IMR-90 (cell line): ENCODE data around the gene TNFAIP8. TPM values are rescaled to one million over a fixed set of nuclear protein-coding genes. Genes with fewer than 3 reads are reported as not detected.

Source experiments
- ATAC-seq: fragments of 200-7000 bp; cut with Tn5 transposase; 2 replicates; pipeline ENCODE4 v1.9.1; 2020; ENCODE audit warnings: low read depth, mild to moderate bottlenecking, moderate library complexity
- BruUV-seq: library from RNA; stranded (reverse); fragments of 400-500 nt; replicated peaks from 2 replicates; lab custom pipeline; 2021; lab: Mats Ljungman, UMichigan
- CTCF ChIA-PET: fragments of 300-600 bp; formaldehyde crosslinking; extraction: SDS; loops from one replicate; lab custom pipeline; 2021; ENCODE audit warnings: antibody characterized with exemption; lab: Yijun Ruan, JAX
- POLR2A ChIA-PET: fragments of 300-600 bp; sonication (Branson Sonifier 250); formaldehyde crosslinking; loops from one replicate; lab custom pipeline; 2022; ENCODE audit warnings: antibody characterized with exemption; ENCODE audit not compliant: unreplicated experiment; lab: Charles Lee
- DNase-seq: peaks from one replicate; pipeline ENCODE4 v3.0.0; 2013
- H2AFZ ChIP-seq: replicated peaks from 2 replicates; pipeline ENCODE3; 2013; ENCODE audit warnings: low read length, mild to moderate bottlenecking; ENCODE audit not compliant: poor library complexity
- H2AK5ac ChIP-seq: 2 replicates; pipeline ENCODE4 v1.6.1; 2013; ENCODE audit warnings: low read depth, low read length, inconsistent platforms
- H2AK9ac ChIP-seq: replicated peaks from 2 replicates; pipeline ENCODE3; 2013; ENCODE audit warnings: mild to moderate bottlenecking, low read depth, low read length, moderate library complexity; ENCODE audit not compliant: poor library complexity
- H2BK120ac ChIP-seq: 2 replicates; pipeline ENCODE4 v1.6.1; 2013; ENCODE audit warnings: low read depth, low read length, inconsistent platforms
- H2BK15ac ChIP-seq: 3 replicates; pipeline ENCODE4 v1.6.1; 2013; ENCODE audit warnings: low read depth, low read length, inconsistent platforms
- H2BK20ac ChIP-seq: 2 replicates; pipeline ENCODE4 v1.6.1; 2013; ENCODE audit warnings: low read depth, mild to moderate bottlenecking, inconsistent platforms, low read length, moderate library complexity
- H2BK5ac ChIP-seq: 2 replicates; pipeline ENCODE4 v1.6.1; 2013; ENCODE audit warnings: mild to moderate bottlenecking, low read depth, low read length, inconsistent platforms; ENCODE audit not compliant: poor library complexity, severe bottlenecking
- H3K14ac ChIP-seq: replicated peaks from 2 replicates; pipeline ENCODE4 v1.6.1; 2013; ENCODE audit warnings: low read depth, low read length, inconsistent platforms
- H3K18ac ChIP-seq: 2 replicates; pipeline ENCODE4 v1.6.1; 2013; ENCODE audit warnings: low read depth, low read length, control low read depth
- H3K23ac ChIP-seq: 2 replicates; pipeline ENCODE4 v1.6.1; 2013; ENCODE audit warnings: low read depth, low read length, inconsistent platforms
- H3K27ac ChIP-seq: 2 replicates; pipeline ENCODE4 v1.5.1; 2013; ENCODE audit warnings: mild to moderate bottlenecking, control low read depth, low read length; ENCODE audit not compliant: insufficient read depth
- H3K27me3 ChIP-seq: 2 replicates; pipeline ENCODE4 v1.6.1; 2013; ENCODE audit warnings: low read length; ENCODE audit not compliant: control insufficient read depth, insufficient read depth
- H3K36me3 ChIP-seq: 2 replicates; pipeline ENCODE4 v1.6.1; 2013; ENCODE audit warnings: low read length, mixed read lengths; ENCODE audit not compliant: control insufficient read depth, insufficient read depth
- H3K4ac ChIP-seq: 2 replicates; pipeline ENCODE4 v1.6.1; 2013; ENCODE audit warnings: low read depth, low read length, inconsistent platforms
- H3K4me1 ChIP-seq: 2 replicates; pipeline ENCODE4 v1.6.1; 2013; ENCODE audit warnings: low read length, mixed read lengths; ENCODE audit not compliant: control insufficient read depth, insufficient read depth
- H3K4me2 ChIP-seq: 2 replicates; pipeline ENCODE4 v1.6.1; 2013; ENCODE audit warnings: low read depth, mild to moderate bottlenecking, control low read depth, low read length, moderate library complexity
- H3K4me3 ChIP-seq: 2 replicates; pipeline ENCODE4 v1.5.1; 2013; ENCODE audit warnings: low read depth, mild to moderate bottlenecking, control low read depth, low read length, moderate library complexity; ENCODE audit not compliant: insufficient read depth
- H3K56ac ChIP-seq: 2 replicates; pipeline ENCODE4 v1.6.1; 2013; ENCODE audit warnings: low read length, inconsistent platforms; ENCODE audit not compliant: insufficient read depth; ENCODE audit errors: extremely low read depth
- H3K79me1 ChIP-seq, 2 experiments: 2 replicates each; pipeline ENCODE4 v1.6.1; 2013; ENCODE audit warnings: low read length in 2 of 2, inconsistent platforms in 1 of 2, low read depth in 1 of 2
- H3K9ac ChIP-seq: 2 replicates; pipeline ENCODE4 v1.6.1; 2013; ENCODE audit warnings: low read depth, low read length, control low read depth
- H3K9me1 ChIP-seq: 2 replicates; pipeline ENCODE4 v1.6.1; 2013; ENCODE audit warnings: low read length, inconsistent platforms; ENCODE audit not compliant: insufficient read depth
- H3K9me3 ChIP-seq: 2 replicates; pipeline ENCODE4 v1.6.1; 2013; ENCODE audit warnings: low read length; ENCODE audit not compliant: control insufficient read depth, insufficient read depth
- H4K20me1 ChIP-seq: 2 replicates; pipeline ENCODE4 v1.6.1; 2013; ENCODE audit warnings: low read length, inconsistent platforms; ENCODE audit not compliant: insufficient read depth
- H4K5ac ChIP-seq: 2 replicates; pipeline ENCODE4 v1.6.1; 2013; ENCODE audit warnings: mild to moderate bottlenecking, low read depth, low read length, control low read depth
- H4K8ac ChIP-seq, 2 experiments: 2 replicates each; pipeline ENCODE4 v1.6.1; 2013; ENCODE audit warnings: low read depth in 2 of 2, low read length in 2 of 2, control low read depth in 1 of 2, inconsistent platforms in 1 of 2
- H4K91ac ChIP-seq: 2 replicates; pipeline ENCODE4 v1.6.1; 2013; ENCODE audit warnings: low read depth, low read length, inconsistent platforms; ENCODE audit not compliant: insufficient read depth
- BHLHE40 ChIP-seq: fragments of 150-350 bp; IDR thresholded peaks from 2 replicates; pipeline ENCODE4 v1.6.1; 2016; ENCODE audit warnings: mild to moderate bottlenecking, low read depth, low read length
- MXI1 ChIP-seq: IDR thresholded peaks from 2 replicates; pipeline ENCODE4 v1.6.1; 2012; ENCODE audit warnings: low read depth, mild to moderate bottlenecking, low read length, moderate library complexity, borderline replicate concordance
- RCOR1 ChIP-seq: IDR thresholded peaks from 2 replicates; pipeline ENCODE4 v1.6.1; 2012; ENCODE audit warnings: mild to moderate bottlenecking, low read length, improper control_type of control experiment; ENCODE audit not compliant: insufficient replicate concordance
- SMC3 ChIP-seq: fragments of 150-350 bp; IDR thresholded peaks from 2 replicates; pipeline ENCODE4 v1.6.1; 2016; ENCODE audit warnings: low read depth, mild to moderate bottlenecking, antibody characterized with exemption, low read length, moderate library complexity
- WGBS, 2 experiments: methylation state at CpG; one replicate each; pipeline versions ENCODE4 v1.1.5 to v1.1.7; 2013; ENCODE audit warnings: missing lambda C conversion rate in 2 of 2; ENCODE audit not compliant: insufficient read length in 1 of 2; ENCODE audit errors: extremely low coverage in 2 of 2; 5-methylcytosine and 5-hydroxymethylcytosine counted together
- dilution Hi-C: fragments of 300-500 bp; cut with HindIII; formaldehyde crosslinking; loops from one replicate; pipeline ENCODE4 v1.14.3; 2018; ENCODE audit warnings: low sequenced_read_pairs; ENCODE audit not compliant: unreplicated experiment
- in situ Hi-C: fragments of 300-500 bp; cut with MboI; formaldehyde crosslinking; loops from 3 replicates; pipeline ENCODE4 v1.14.3; 2019; ENCODE audit warnings: low sequenced_read_pairs, inconsistent platforms, mixed read lengths
- intact Hi-C: fragments of 100-400 bp; cut with micrococcal nuclease; formaldehyde crosslinking; loops from 2 replicates; pipeline ENCODE4 v1.10.0; 2022
- polyA plus RNA-seq, 3 experiments: library from polyadenylated mRNA; depleted of rRNA; stranded (reverse); fragments of >200 nt; gene quantifications; 2 replicates each; pipeline ENCODE4 v1.2.3, GENCODE V29; 2012; ENCODE audit warnings: low replicate concordance in 1 of 3
- total RNA-seq: library from RNA; depleted of rRNA; stranded (reverse); fragments of >200 nt; gene quantifications from 2 replicates; pipeline ENCODE4 v1.2.3, GENCODE V29; 2012

TNFAIP8 gene
- total and polyA plus RNA-seq, 2 of the 4 experiments (the other 2 are of a cell fraction), result 20.3 to 29.9 TPM

- no peak overlapping the region for H2AK5ac ChIP-seq
- H3K27ac ChIP-seq, result no peak overlapping the region
- H4K5ac ChIP-seq, result no peak overlapping the region
- ATAC-seq (no peak), DNase-seq (no peak)
- ChIA-PET POLR2A (no interaction called here), CTCF (no interaction called here)
- in situ Hi-C loops (no loop called here), intact Hi-C loops (no loop called here), dilution Hi-C loops (no loop called here)
- no peaks in the 10 kb centered on the region for H3K9me3 ChIP-seq
- H2BK5ac ChIP-seq, result no peak overlapping the region
- peaks cover 8% of the 10 kb centered on the region for H3K9me1 ChIP-seq
- H3K4me2 ChIP-seq, result no peak overlapping the region
- H4K91ac ChIP-seq, result no peak overlapping the region
- H3K4ac ChIP-seq, result no peak overlapping the region
- no peak overlapping the region for H3K4me3 ChIP-seq
- no peak overlapping the region for H4K8ac ChIP-seq
- peaks cover 44 to 49% of the 10 kb centered on the region in 2 experiments for H3K79me1 ChIP-seq
- H3K23ac ChIP-seq, result no peak overlapping the region
- no TSS peak for BruUV-seq
- TF ChIP-seq SMC3, result no peak
- TF ChIP-seq RCOR1, result no peak
- TF ChIP-seq MXI1, result no peak
- no peak for TF ChIP-seq BHLHE40
- H2BK15ac ChIP-seq, result no peak overlapping the region
- H3K36me3 ChIP-seq, result no peaks in the 10 kb centered on the region
- peaks cover 26% of the 10 kb centered on the region for H3K4me1 ChIP-seq
- no peak overlapping the region for H2BK120ac ChIP-seq
- no peak overlapping the region for H3K14ac ChIP-seq
- WGBS, 2 experiments, result no CpG with 5 or more reads among the region's 2 CpGs
- H2AK9ac ChIP-seq, result no peak overlapping the region
- no peak overlapping the region for H3K56ac ChIP-seq
- no peaks in the 10 kb centered on the region; the same call in 1 of the 2 replicates for H4K20me1 ChIP-seq
- no peak overlapping the region for H3K9ac ChIP-seq
- no peak overlapping the region for H2AFZ ChIP-seq
- no peak overlapping the region for H3K18ac ChIP-seq
- H2BK20ac ChIP-seq, result no peak overlapping the region; the same call in 1 of the 2 replicates
- no peaks in the 10 kb centered on the region for H3K27me3 ChIP-seq
Measured at GRCh38 chr5:119363936-119364335, 8.1 kb downstream of the TNFAIP8 start.
